ENCODE results near the gene ZNF439. TPM values are rescaled to one million over a fixed set of nuclear protein-coding genes. Genes with fewer than 3 reads are reported as not detected.

ZNF439 gene
- total and polyA plus RNA-seq, 2 of the 13 experiments (the other 11 are each of a cell fraction or from before 2014, with no cell fraction given): 2.9 to 4.9 TPM

GRCh38 chr19:11848594-11849469 lies at the start of gene ZNF439 (continued):
- TF ChIP-seq RERE (CRISPR knock-in tag; IDR thresholded peaks at IDR 0.05; ENCODE audit: low read depth): no peak
- TF ChIP-seq RORA (CRISPR knock-in tag; IDR thresholded peaks at IDR 0.05): no peak
- TF ChIP-seq ZNF331 (CRISPR knock-in tag; IDR thresholded peaks at IDR 0.05): 0 out of 2 replicates have a peak, but pooled peaks have one; percentile 11
- TF ChIP-seq RELA (CRISPR knock-in tag; IDR thresholded peaks at IDR 0.05): no peak
- TF ChIP-seq ZNF510 (CRISPR knock-in tag; IDR thresholded peaks at IDR 0.05; ENCODE audit: low read depth): peak; percentile 64; the same call in 1 of the 2 replicates
- no peak for TF ChIP-seq THAP11 (CRISPR knock-in tag; IDR thresholded peaks at IDR 0.05)
- TF ChIP-seq CC2D1A (CRISPR knock-in tag; IDR thresholded peaks at IDR 0.05): 0 out of 2 replicates have a peak, but pooled peaks have one; percentile 67
- TF ChIP-seq KIAA2018 (CRISPR knock-in tag; IDR thresholded peaks at IDR 0.05; ENCODE audit: borderline replicate concordance): no peak
- TF ChIP-seq SOX6 (IDR thresholded peaks at IDR 0.05): no peak
- TF ChIP-seq SOX6 (CRISPR knock-in tag; IDR thresholded peaks at IDR 0.05): 0 out of 2 replicates have a peak, but pooled peaks have one; percentile 25
- no peak for TF ChIP-seq PCBP1 (IDR thresholded peaks at IDR 0.05; ENCODE audit: borderline replicate concordance, low read depth, low read length)
- TF ChIP-seq ZXDC (CRISPR knock-in tag; IDR thresholded peaks at IDR 0.05): no peak
